HG03103 (cell line): ENCODE data around the gene PDE11A.

Experiments
- ATAC-seq: cut with Tn5 transposase; IDR thresholded peaks from one replicate; pipeline ENCODE4 v1.9.1; 2021; ENCODE audit warnings: low read depth; ENCODE audit not compliant: unreplicated experiment

PDE11A gene

GRCh38 chr2:177592397-177592796 lies 480.2 kb downstream of the PDE11A start:
- ATAC-seq = no peak

- ATAC-seq = no peak
Observed at GRCh38 chr2:177589186-177589585, 483.4 kb downstream of the PDE11A start.

GRCh38 chr2:177588671-177589070 lies 483.9 kb downstream of the PDE11A start:
- no peak for ATAC-seq

GRCh38 chr2:177587371-177587770 lies 485.2 kb downstream of the PDE11A start:
- no peak for ATAC-seq

- no peak for ATAC-seq
Observed at GRCh38 chr2:177586154-177586553, 486.4 kb downstream of the PDE11A start.

- ATAC-seq = no peak
Observed at GRCh38 chr2:177585234-177585863, 487.2 kb downstream of the PDE11A start.

- no peak for ATAC-seq
Observed at GRCh38 chr2:177584030-177584692, 488.4 kb downstream of the PDE11A start.

GRCh38 chr2:177582000-177582399 lies 490.6 kb downstream of the PDE11A start:
- ATAC-seq = no peak

- ATAC-seq = no peak
Observed at GRCh38 chr2:177579486-177580036, 493.0 kb downstream of the PDE11A start.

- ATAC-seq = no peak
Observed at GRCh38 chr2:177578454-177578853, 494.1 kb downstream of the PDE11A start.

- no peak for ATAC-seq
Observed at GRCh38 chr2:177577075-177577474, 495.5 kb downstream of the PDE11A start.

- ATAC-seq = no peak
Observed at GRCh38 chr2:177575358-177575757, 497.2 kb downstream of the PDE11A start.

- no peak for ATAC-seq
Observed at GRCh38 chr2:177574356-177574755, 498.2 kb downstream of the PDE11A start.
